Retinal pigment epithelial cell (primary cell): ENCODE data around the gene ZNF232.
"Not testable (repeated sequence)": the region's sequence is repeated elsewhere in the genome, so short reads cannot be mapped to it uniquely, and the experiment has no call there.

Experiments used
- DNase-seq: peaks from one replicate; pipeline ENCODE4 v3.0.0-alpha.2; 2010; ENCODE audit warnings: low read depth
- H3K4me3 ChIP-seq: 2 replicates; pipeline ENCODE4 v1.5.1; 2011; ENCODE audit warnings: mild to moderate bottlenecking, low read length, control low read depth, moderate library complexity
- CTCF ChIP-seq: conservative IDR thresholded peaks from 2 replicates; pipeline ENCODE4 v1.5.1; 2011; ENCODE audit warnings: low read depth, low read length, control low read depth, inconsistent platforms

ZNF232 gene

GRCh38 chr17:5128905-5129535 is 17.3 kb upstream of the ZNF232 start:
- H3K4me3 ChIP-seq = no peak overlapping the region
- no peak for TF ChIP-seq CTCF
- no peak for DNase-seq

- H3K4me3 ChIP-seq, DNase-seq: not testable (repeated sequence)
These were observed 16.7 kb upstream of the ZNF232 start for GRCh38 chr17:5128387-5128786.

- TF ChIP-seq CTCF = no peak
- DNase-seq = no peak
- H3K4me3 ChIP-seq = no peak overlapping the region
These were observed 16.2 kb upstream of the ZNF232 start for GRCh38 chr17:5127910-5128309.

- no peak overlapping the region for H3K4me3 ChIP-seq
- DNase-seq = no peak
- no peak for TF ChIP-seq CTCF
These were observed 15.2 kb upstream of the ZNF232 start for GRCh38 chr17:5126719-5127488.

GRCh38 chr17:5124896-5125295 is 13.2 kb upstream of the ZNF232 start:
- DNase-seq = not testable (repeated sequence)

GRCh38 chr17:5124125-5124760 is 12.6 kb upstream of the ZNF232 start:
- not testable (repeated sequence) for H3K4me3 ChIP-seq, DNase-seq

More at GRCh38 chr17:5124896-5125295, 13.2 kb upstream of the ZNF232 start:
- not testable (repeated sequence) for H3K4me3 ChIP-seq

- H3K4me3 ChIP-seq = no peak overlapping the region
- no peak for DNase-seq
- no peak for TF ChIP-seq CTCF
These were observed 11.9 kb upstream of the ZNF232 start for GRCh38 chr17:5123343-5124124.

- no peak for TF ChIP-seq CTCF
- no peak for DNase-seq
- peak overlapping the region; percentile 41 for H3K4me3 ChIP-seq
These were observed 11.1 kb upstream of the ZNF232 start for GRCh38 chr17:5122586-5123342.

GRCh38 chr17:5122056-5122455 is 10.4 kb upstream of the ZNF232 start:
- DNase-seq, H3K4me3 ChIP-seq: not testable (repeated sequence)
